K562 (cell line): ENCODE measurements around the gene TARBP1. TPM values are rescaled to one million over a fixed set of nuclear protein-coding genes. Genes with fewer than 3 reads are reported as not detected.

Source experiments
- BDP1 ChIP-seq: IDR thresholded peaks from 3 replicates; pipeline ENCODE4 v1.6.1; 2011; ENCODE audit not compliant: insufficient read length, insufficient read depth
- BRF1 ChIP-seq: IDR thresholded peaks from 3 replicates; pipeline ENCODE4 v1.6.1; 2011; ENCODE audit warnings: borderline replicate concordance, mild to moderate bottlenecking; ENCODE audit not compliant: insufficient read length; ENCODE audit errors: extremely low read depth
- DMBX1 ChIP-seq: fragments of 250-450 bp; sonication (Bioruptor Pico); IDR thresholded peaks from 2 replicates; pipeline ENCODE4 v1.8.0; 2022; ENCODE audit warnings: inconsistent platforms, mild to moderate bottlenecking, moderate library complexity, borderline replicate concordance
- HNRNPK ChIP-seq: fragments of 200-400 bp; formaldehyde crosslinking; IDR thresholded peaks from one replicate; pipeline ENCODE4 v1.6.1; 2018; ENCODE audit warnings: mild to moderate bottlenecking, low read depth, low read length; ENCODE audit not compliant: poor library complexity, severe bottlenecking
- LCOR ChIP-seq: sonication (generic); formaldehyde crosslinking; IDR thresholded peaks from 2 replicates; pipeline ENCODE4 v1.8.0; 2022; ENCODE audit warnings: mild to moderate bottlenecking, missing genetic modification reagents
- MAFK ChIP-seq: IDR thresholded peaks from 2 replicates; pipeline ENCODE4 v1.6.1; 2011; ENCODE audit warnings: low read length, improper control_type of control experiment
- NEUROD1 ChIP-seq: fragments of 150-350 bp; IDR thresholded peaks from 2 replicates; pipeline ENCODE4 v1.6.1; 2014; ENCODE audit warnings: borderline replicate concordance, low read length, low read depth; ENCODE audit not compliant: partially characterized antibody
- NFATC3 ChIP-seq: fragments of 450-650 bp; IDR thresholded peaks from 2 replicates; pipeline ENCODE4 v1.6.1; 2017; ENCODE audit warnings: mild to moderate bottlenecking
- RUNX1 ChIP-seq: sonication (generic); IDR thresholded peaks from 2 replicates; pipeline ENCODE4 v1.6.1; 2016; ENCODE audit warnings: antibody characterized with exemption, low read depth
- SUPT5H ChIP-seq: fragments of 450-650 bp; IDR thresholded peaks from 2 replicates; pipeline ENCODE4 v1.6.1; 2016
- ZNF174 ChIP-seq: fragments of 250-450 bp; sonication (Bioruptor Pico); IDR thresholded peaks from 2 replicates; pipeline ENCODE4 v1.4.0; 2020; ENCODE audit warnings: mild to moderate bottlenecking
- ZNF41 ChIP-seq: fragments of 250-450 bp; sonication (Bioruptor Pico); conservative IDR thresholded peaks from 2 replicates; pipeline ENCODE4 v1.4.0; 2020; ENCODE audit warnings: mild to moderate bottlenecking
- ZNF444 ChIP-seq: fragments of 250-450 bp; sonication (Bioruptor Pico); IDR thresholded peaks from 2 replicates; pipeline ENCODE4 v1.4.0; 2020; ENCODE audit warnings: mild to moderate bottlenecking, moderate library complexity
- ZNF75A ChIP-seq: fragments of 450-650 bp; formaldehyde crosslinking; IDR thresholded peaks from 2 replicates; pipeline ENCODE4 v1.4.0; 2020; ENCODE audit warnings: mild to moderate bottlenecking
- polyA plus RNA-seq, 8 experiments: library from polyadenylated mRNA; depleted of rRNA in 4 of 8; stranded (reverse) in 5 of 8; unstranded in 3 of 8; fragments of >200 nt; fragmentation: Nextera tagmentation in 2 of 8; fragmentation: Illumina TruSeq in 1 of 8; extraction: Ambion mirVana in 2 of 8; extraction: Trizol in 1 of 8; gene quantifications; 2 replicates each; pipeline versions ENCODE4 v1.2.1 to v1.2.3, GENCODE V29; 2011 to 2014; ENCODE audit warnings: inconsistent platforms in 1 of 8, missing spikeins in 1 of 8
- total RNA-seq, 7 experiments: library from RNA; depleted of rRNA in 6 of 7; stranded (reverse); fragments of >200 nt in 6 of 7; fragmentation: Illumina TruSeq in 2 of 7; extraction: Trizol in 2 of 7; gene quantifications; 2 replicates each; pipeline versions ENCODE4 v1.2.1 to v1.2.3, GENCODE V29; 2011 to 2021; ENCODE audit warnings: low replicate concordance in 1 of 7
- TF ChIP-seq, protein P1 (sequence below): fragments of 450-650 bp; IDR thresholded peaks from 2 replicates; pipeline ENCODE4 v1.7.1; 2018; ENCODE audit warnings: mild to moderate bottlenecking, low read depth; ENCODE audit not compliant: partially characterized antibody
- TF ChIP-seq, protein P2 (sequence below): IDR thresholded peaks from 3 replicates; pipeline ENCODE4 v1.6.1; 2011; ENCODE audit warnings: borderline replicate concordance, mild to moderate bottlenecking; ENCODE audit not compliant: insufficient read length, insufficient read depth
- TF ChIP-seq, protein P3 (sequence below): conservative IDR thresholded peaks from 2 replicates; pipeline ENCODE4 v1.6.1; 2011; ENCODE audit warnings: low read depth, mild to moderate bottlenecking, low read length; ENCODE audit not compliant: control insufficient read depth
- TF ChIP-seq, protein P4 (sequence below): fragments of 250-450 bp; sonication (Bioruptor Pico); IDR thresholded peaks from 2 replicates; pipeline ENCODE4 v1.5.0; 2020; ENCODE audit warnings: mild to moderate bottlenecking
- TF ChIP-seq, protein P5 (sequence below): IDR thresholded peaks from 2 replicates; pipeline ENCODE4 v1.6.1; 2011; ENCODE audit warnings: borderline replicate concordance, low read depth, mild to moderate bottlenecking, moderate library complexity, low read length; ENCODE audit not compliant: insufficient read depth, poor library complexity, severe bottlenecking

TARBP1 gene
- total and polyA plus RNA-seq, 9 of the 15 experiments (the other 6 are each of a cell fraction or from before 2014, with no cell fraction given), result 8.8 to 48.0 (median 22.9) TPM

DNA sequence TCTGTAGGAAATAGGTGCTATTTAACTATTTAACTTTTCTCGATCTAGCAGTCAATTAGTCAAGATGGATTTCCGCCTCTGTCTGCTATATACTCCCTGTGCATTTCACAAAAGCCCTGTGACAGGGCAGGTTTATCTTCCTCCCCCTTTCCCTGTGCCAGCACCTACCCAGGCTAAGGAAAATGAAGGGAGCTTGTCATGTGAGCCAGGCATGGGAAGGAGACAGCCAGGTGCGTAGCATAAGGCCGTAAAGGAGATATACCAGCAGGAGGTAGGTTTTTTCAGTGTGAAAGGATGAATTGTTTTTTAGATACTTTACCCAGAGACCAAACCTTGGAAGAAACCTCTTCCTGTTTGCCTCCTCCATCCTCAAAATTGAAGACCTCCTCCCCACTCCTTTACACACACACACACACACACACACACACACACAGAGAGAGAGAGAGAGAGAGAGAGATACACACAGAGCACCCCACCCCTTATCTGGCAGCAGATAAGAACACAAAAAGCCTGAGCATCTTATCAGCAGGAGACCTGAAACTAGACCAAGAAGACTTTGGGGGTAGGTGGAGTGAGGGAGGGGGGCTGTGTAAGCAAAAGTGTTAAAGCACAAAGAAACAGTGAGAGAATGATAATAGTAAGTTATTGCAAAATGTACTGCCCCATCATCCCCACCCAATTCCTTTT lies 12.0 kb upstream of the TARBP1 start (continued):
- TF ChIP-seq, protein P1, sequence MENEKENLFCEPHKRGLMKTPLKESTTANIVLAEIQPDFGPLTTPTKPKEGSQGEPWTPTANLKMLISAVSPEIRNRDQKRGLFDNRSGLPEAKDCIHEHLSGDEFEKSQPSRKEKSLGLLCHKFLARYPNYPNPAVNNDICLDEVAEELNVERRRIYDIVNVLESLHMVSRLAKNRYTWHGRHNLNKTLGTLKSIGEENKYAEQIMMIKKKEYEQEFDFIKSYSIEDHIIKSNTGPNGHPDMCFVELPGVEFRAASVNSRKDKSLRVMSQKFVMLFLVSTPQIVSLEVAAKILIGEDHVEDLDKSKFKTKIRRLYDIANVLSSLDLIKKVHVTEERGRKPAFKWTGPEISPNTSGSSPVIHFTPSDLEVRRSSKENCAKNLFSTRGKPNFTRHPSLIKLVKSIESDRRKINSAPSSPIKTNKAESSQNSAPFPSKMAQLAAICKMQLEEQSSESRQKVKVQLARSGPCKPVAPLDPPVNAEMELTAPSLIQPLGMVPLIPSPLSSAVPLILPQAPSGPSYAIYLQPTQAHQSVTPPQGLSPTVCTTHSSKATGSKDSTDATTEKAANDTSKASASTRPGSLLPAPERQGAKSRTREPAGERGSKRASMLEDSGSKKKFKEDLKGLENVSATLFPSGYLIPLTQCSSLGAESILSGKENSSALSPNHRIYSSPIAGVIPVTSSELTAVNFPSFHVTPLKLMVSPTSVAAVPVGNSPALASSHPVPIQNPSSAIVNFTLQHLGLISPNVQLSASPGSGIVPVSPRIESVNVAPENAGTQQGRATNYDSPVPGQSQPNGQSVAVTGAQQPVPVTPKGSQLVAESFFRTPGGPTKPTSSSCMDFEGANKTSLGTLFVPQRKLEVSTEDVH, result peak; percentile 75
- TF ChIP-seq ZNF444 (CRISPR knock-in tag) (peak; percentile 63; the same call in 1 of the 2 replicates), ZNF41 (CRISPR knock-in tag) (peak; percentile 65; the same call in 1 of the 2 replicates), ZNF174 (CRISPR knock-in tag) (no peak), DMBX1 (CRISPR knock-in tag) (peak; percentile 59; the same call in 1 of the 2 replicates), RUNX1 (no peak), SUPT5H (no peak), ZNF75A (CRISPR knock-in tag) (no peak), MAFK (no peak), NEUROD1 (peak; percentile 61), NFATC3 (no peak), BRF1 (no peak), BDP1 (no peak), LCOR (CRISPR knock-in tag) (peak; percentile 29; the same call in 1 of the 2 replicates), HNRNPK (no peak)
- TF ChIP-seq, protein P2, sequence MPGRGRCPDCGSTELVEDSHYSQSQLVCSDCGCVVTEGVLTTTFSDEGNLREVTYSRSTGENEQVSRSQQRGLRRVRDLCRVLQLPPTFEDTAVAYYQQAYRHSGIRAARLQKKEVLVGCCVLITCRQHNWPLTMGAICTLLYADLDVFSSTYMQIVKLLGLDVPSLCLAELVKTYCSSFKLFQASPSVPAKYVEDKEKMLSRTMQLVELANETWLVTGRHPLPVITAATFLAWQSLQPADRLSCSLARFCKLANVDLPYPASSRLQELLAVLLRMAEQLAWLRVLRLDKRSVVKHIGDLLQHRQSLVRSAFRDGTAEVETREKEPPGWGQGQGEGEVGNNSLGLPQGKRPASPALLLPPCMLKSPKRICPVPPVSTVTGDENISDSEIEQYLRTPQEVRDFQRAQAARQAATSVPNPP, result no peak
- TF ChIP-seq, protein P3, sequence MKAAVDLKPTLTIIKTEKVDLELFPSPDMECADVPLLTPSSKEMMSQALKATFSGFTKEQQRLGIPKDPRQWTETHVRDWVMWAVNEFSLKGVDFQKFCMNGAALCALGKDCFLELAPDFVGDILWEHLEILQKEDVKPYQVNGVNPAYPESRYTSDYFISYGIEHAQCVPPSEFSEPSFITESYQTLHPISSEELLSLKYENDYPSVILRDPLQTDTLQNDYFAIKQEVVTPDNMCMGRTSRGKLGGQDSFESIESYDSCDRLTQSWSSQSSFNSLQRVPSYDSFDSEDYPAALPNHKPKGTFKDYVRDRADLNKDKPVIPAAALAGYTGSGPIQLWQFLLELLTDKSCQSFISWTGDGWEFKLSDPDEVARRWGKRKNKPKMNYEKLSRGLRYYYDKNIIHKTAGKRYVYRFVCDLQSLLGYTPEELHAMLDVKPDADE, result no peak
- TF ChIP-seq, protein P4, sequence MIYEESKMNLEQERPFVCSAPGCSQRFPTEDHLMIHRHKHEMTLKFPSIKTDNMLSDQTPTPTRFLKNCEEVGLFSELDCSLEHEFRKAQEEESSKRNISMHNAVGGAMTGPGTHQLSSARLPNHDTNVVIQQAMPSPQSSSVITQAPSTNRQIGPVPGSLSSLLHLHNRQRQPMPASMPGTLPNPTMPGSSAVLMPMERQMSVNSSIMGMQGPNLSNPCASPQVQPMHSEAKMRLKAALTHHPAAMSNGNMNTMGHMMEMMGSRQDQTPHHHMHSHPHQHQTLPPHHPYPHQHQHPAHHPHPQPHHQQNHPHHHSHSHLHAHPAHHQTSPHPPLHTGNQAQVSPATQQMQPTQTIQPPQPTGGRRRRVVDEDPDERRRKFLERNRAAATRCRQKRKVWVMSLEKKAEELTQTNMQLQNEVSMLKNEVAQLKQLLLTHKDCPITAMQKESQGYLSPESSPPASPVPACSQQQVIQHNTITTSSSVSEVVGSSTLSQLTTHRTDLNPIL (CRISPR knock-in tag), result no peak
- TF ChIP-seq, protein P5, sequence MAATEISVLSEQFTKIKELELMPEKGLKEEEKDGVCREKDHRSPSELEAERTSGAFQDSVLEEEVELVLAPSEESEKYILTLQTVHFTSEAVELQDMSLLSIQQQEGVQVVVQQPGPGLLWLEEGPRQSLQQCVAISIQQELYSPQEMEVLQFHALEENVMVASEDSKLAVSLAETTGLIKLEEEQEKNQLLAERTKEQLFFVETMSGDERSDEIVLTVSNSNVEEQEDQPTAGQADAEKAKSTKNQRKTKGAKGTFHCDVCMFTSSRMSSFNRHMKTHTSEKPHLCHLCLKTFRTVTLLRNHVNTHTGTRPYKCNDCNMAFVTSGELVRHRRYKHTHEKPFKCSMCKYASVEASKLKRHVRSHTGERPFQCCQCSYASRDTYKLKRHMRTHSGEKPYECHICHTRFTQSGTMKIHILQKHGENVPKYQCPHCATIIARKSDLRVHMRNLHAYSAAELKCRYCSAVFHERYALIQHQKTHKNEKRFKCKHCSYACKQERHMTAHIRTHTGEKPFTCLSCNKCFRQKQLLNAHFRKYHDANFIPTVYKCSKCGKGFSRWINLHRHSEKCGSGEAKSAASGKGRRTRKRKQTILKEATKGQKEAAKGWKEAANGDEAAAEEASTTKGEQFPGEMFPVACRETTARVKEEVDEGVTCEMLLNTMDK, result no peak
